Right lobe of liver (tissue), 4 donors: ENCODE data around the gene NAPG.

ENCODE experiments used
- CTCF ChIP-seq, 4 donors: fragments of 200-600 bp in 3 of 4; fragments of 450-650 bp in 1 of 4; IDR thresholded peaks; one replicate each; pipeline versions ENCODE4 v1.5.1 to v1.8.0; 2016 to 2022; ENCODE audit warnings: antibody characterized with exemption in 4 of 4, mild to moderate bottlenecking in 2 of 4
- POLR2A ChIP-seq: fragments of 450-650 bp; IDR thresholded peaks from one replicate; pipeline ENCODE4 v1.6.1; 2017; ENCODE audit warnings: antibody characterized with exemption, mild to moderate bottlenecking
- donor health status: DM: no; HTN: no; CAD: no.
- donor health status: DM: no; HTN: no; CAD: no.
- donor health status: DM: no; HTN: yes; CAD: no.

GRCh38 chr18:10564975-10565773 lies 39.3 kb downstream of the NAPG start:
- TF ChIP-seq CTCF (IDR thresholded peaks at IDR 0.05) (no peak), POLR2A (no peak)
